OCI-LY1 (cell line): ENCODE results near the gene SLC25A26.

Source experiments
- H2AFZ ChIP-seq: fragments of 200-600 bp; sonication (generic), shearing (Covaris generic); 2 replicates; pipeline ENCODE4 v1.6.0; 2014; ENCODE audit warnings: antibody characterized with exemption, mild to moderate bottlenecking, low read length
- H3F3A ChIP-seq: fragments of 200-600 bp; sonication (generic), shearing (Covaris generic); 2 replicates; pipeline ENCODE4 v1.6.0; 2014; ENCODE audit warnings: mild to moderate bottlenecking, antibody characterized with exemption, low read length, moderate library complexity; ENCODE audit not compliant: insufficient read depth
- H3K27ac ChIP-seq: fragments of 200-600 bp; sonication (generic); 2 replicates; pipeline ENCODE4 v1.5.1; 2014; ENCODE audit warnings: low read length, mixed run types, mild to moderate bottlenecking, low read depth; ENCODE audit not compliant: poor library complexity, severe bottlenecking
- H3K27me3 ChIP-seq: fragments of 200-600 bp; sonication (generic); 2 replicates; pipeline ENCODE4 v1.6.0; 2014; ENCODE audit warnings: antibody characterized with exemption, mild to moderate bottlenecking, low read length, moderate library complexity; ENCODE audit not compliant: insufficient read depth
- H3K36me3 ChIP-seq: fragments of 200-600 bp; sonication (generic); 2 replicates; pipeline ENCODE4 v1.6.1; 2014; ENCODE audit warnings: mild to moderate bottlenecking, antibody characterized with exemption, low read length, moderate library complexity, mixed read lengths; ENCODE audit not compliant: insufficient read depth
- H3K4me1 ChIP-seq: fragments of 200-600 bp; sonication (generic); 2 replicates; pipeline ENCODE4 v1.5.1; 2014; ENCODE audit warnings: mild to moderate bottlenecking, low read length, moderate library complexity; ENCODE audit not compliant: insufficient read depth, severe bottlenecking
- H3K4me2 ChIP-seq: fragments of 200-600 bp; sonication (generic), shearing (Covaris generic); 2 replicates; pipeline ENCODE4 v1.6.1; 2014; ENCODE audit warnings: low read length
- H3K4me3 ChIP-seq: fragments of 200-600 bp; sonication (generic); 2 replicates; pipeline ENCODE4 v1.5.1; 2014; ENCODE audit warnings: low read length, low read depth, mild to moderate bottlenecking, mixed read lengths; ENCODE audit not compliant: poor library complexity, severe bottlenecking
- H3K79me2 ChIP-seq: fragments of 200-600 bp; shearing (Covaris generic); 2 replicates; pipeline ENCODE4 v1.6.1; 2016; ENCODE audit warnings: mixed run types, low read length, mixed read lengths; ENCODE audit not compliant: insufficient read depth
- H3K9ac ChIP-seq: fragments of 200-600 bp; sonication (generic), shearing (Covaris generic); 2 replicates; pipeline ENCODE4 v1.6.1; 2014; ENCODE audit warnings: mild to moderate bottlenecking, low read length, mixed read lengths
- H3K9me2 ChIP-seq: fragments of 200-600 bp; sonication (generic), shearing (Covaris generic); 2 replicates; pipeline ENCODE4 v1.6.1; 2014; ENCODE audit warnings: low read depth, mild to moderate bottlenecking, low read length, mixed read lengths
- H3K9me3 ChIP-seq: fragments of 200-600 bp; shearing (Covaris generic); 2 replicates; pipeline ENCODE4 v1.6.1; 2014; ENCODE audit warnings: low read length, mixed read lengths
- H4K20me1 ChIP-seq: fragments of 200-600 bp; sonication (generic), shearing (Covaris generic); 2 replicates; pipeline ENCODE4 v1.6.0; 2016; ENCODE audit warnings: mild to moderate bottlenecking, low read length; ENCODE audit not compliant: insufficient read depth
- CTCF ChIP-seq: fragments of 200-600 bp; sonication (generic), shearing (Covaris generic); IDR thresholded peaks from 2 replicates; pipeline ENCODE4 v1.5.1; 2017; ENCODE audit warnings: mild to moderate bottlenecking, antibody characterized with exemption, low read length, moderate library complexity, mixed read lengths
- EZH2 ChIP-seq: fragments of 200-600 bp; sonication (generic), shearing (Covaris generic); IDR thresholded peaks from 2 replicates; pipeline ENCODE4 v1.8.0; 2017; ENCODE audit warnings: borderline replicate concordance, mixed run types, mild to moderate bottlenecking, antibody characterized with exemption, low read length, moderate library complexity, mixed read lengths

The SLC25A26 gene

GRCh38 chr3:66236281-66236680 lies 15.5 kb downstream of the SLC25A26 start:
- Histone ChIP-seq H3K27ac (no peak overlapping the region), H2AFZ (no peak overlapping the region), H3K79me2 (no peaks in the 10 kb centered on the region), H3K4me1 (no peaks in the 10 kb centered on the region), H3K36me3 (peaks cover 35% of the 10 kb centered on the region), H3K27me3 (no peaks in the 10 kb centered on the region), H3K4me2 (no peak overlapping the region), H3K9me2 (no peaks in the 10 kb centered on the region), H3K9me3 (peaks cover 11% of the 10 kb centered on the region; the same call in 1 of the 2 replicates), H3K4me3 (no peak overlapping the region), H3F3A (no peaks in the 10 kb centered on the region), H4K20me1 (no peaks in the 10 kb centered on the region), H3K9ac (no peak overlapping the region)
- TF ChIP-seq EZH2 (no peak), CTCF (no peak)

GRCh38 chr3:66237552-66237951 lies 16.8 kb downstream of the SLC25A26 start:
- Histone ChIP-seq H2AFZ (no peak overlapping the region), H3K27ac (no peak overlapping the region), H3K4me1 (no peaks in the 10 kb centered on the region), H4K20me1 (no peaks in the 10 kb centered on the region), H3K27me3 (no peaks in the 10 kb centered on the region), H3K79me2 (no peaks in the 10 kb centered on the region), H3K4me3 (no peak overlapping the region), H3K9ac (no peak overlapping the region), H3F3A (no peaks in the 10 kb centered on the region), H3K9me2 (no peaks in the 10 kb centered on the region), H3K9me3 (peaks cover 11% of the 10 kb centered on the region; the same call in 1 of the 2 replicates), H3K36me3 (peaks cover 42% of the 10 kb centered on the region), H3K4me2 (no peak overlapping the region)
- TF ChIP-seq EZH2 (no peak), CTCF (no peak)

- H3K9me3 ChIP-seq: peaks cover 11% of the 10 kb centered on the region; the same call in 1 of the 2 replicates
- H3K9me2 ChIP-seq: no peaks in the 10 kb centered on the region
- no peaks in the 10 kb centered on the region for H4K20me1 ChIP-seq
- peaks cover 58% of the 10 kb centered on the region for H3K36me3 ChIP-seq
- no peak overlapping the region for H3K4me3 ChIP-seq
- no peaks in the 10 kb centered on the region for H3K27me3 ChIP-seq
- H3K9ac ChIP-seq: no peak overlapping the region
- H3K4me2 ChIP-seq: no peak overlapping the region
- H3K79me2 ChIP-seq: no peaks in the 10 kb centered on the region
- no peaks in the 10 kb centered on the region for H3F3A ChIP-seq
- no peak overlapping the region for H2AFZ ChIP-seq
- H3K27ac ChIP-seq: no peak overlapping the region
- no peaks in the 10 kb centered on the region for H3K4me1 ChIP-seq
- no peak for TF ChIP-seq EZH2
- no peak for TF ChIP-seq CTCF
Measured at GRCh38 chr3:66239513-66240123, 18.8 kb downstream of the SLC25A26 start.
